ENCODE data around the gene CAPN13.
A peak's percentile ranks its signal among the peaks of the same experiment; 100 is the strongest.

Gene CAPN13

DNA sequence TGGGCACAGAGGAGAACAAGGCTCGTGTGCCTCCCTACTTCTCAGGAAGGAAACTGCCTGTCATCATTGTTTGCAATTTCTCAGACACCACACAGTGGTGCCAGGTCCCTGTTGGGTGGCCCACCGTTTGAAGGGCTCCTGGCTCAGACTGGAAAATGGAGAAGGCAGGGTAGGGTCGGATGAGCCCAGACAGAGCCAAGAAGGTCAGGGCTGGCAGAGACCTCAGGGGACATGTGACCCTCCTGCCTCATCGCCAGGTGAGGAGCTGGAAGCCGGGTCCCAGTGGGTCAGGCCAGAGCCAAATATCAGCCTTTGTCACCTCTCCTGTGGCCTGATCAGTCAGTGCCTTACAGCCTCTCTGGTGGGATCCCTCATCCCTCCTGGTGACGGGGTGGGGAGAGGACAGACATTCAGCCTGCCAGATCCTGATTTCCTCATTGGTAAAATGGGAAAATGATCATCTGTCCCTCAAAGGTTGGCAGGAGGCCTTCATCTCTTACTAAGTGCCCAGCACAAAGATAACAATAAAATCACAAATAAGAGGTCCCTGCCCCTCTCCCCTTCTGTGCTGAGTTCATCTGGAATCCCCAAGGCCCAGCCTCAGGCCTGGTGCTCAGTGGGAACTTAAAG is 117.6 kb downstream of the CAPN13 start:
- H3K4me3 ChIP-seq (ENCODE audit: low read depth, low read length) = no peak overlapping the region
- TF ChIP-seq CTCF (conservative IDR thresholded peaks at IDR 0.05; ENCODE audit: low read depth, low read length) = no peak
- no peak for DNase-seq (ENCODE audit: low read depth)

GRCh38 chr2:30688956-30689401 is 118.3 kb downstream of the CAPN13 start:
- DNase-seq (ENCODE audit: low read depth) = no peak
- TF ChIP-seq CTCF (conservative IDR thresholded peaks at IDR 0.05; ENCODE audit: low read depth, low read length) = no peak
- no peak overlapping the region for H3K4me3 ChIP-seq (ENCODE audit: low read depth, low read length)

DNA sequence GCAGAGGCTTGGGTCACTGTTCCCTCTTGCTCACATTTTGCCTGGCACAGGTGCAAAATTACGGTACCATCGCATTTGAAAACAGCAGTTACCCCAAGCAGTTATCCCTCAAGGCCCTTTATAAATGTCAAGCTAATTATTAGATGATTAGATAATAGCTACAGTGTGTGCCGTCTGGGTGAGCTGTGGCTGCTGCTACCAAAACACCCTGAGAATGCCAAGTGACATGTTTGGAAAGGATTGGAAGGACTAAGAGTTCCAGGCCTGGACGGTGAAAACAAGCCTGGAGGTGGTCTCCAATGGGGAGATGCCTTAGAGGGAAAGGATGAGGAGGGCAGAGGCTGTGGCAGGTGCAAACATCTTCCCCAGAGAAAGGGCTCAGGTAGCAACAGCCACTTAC is 120.6 kb downstream of the CAPN13 start:
- no peak for DNase-seq (ENCODE audit: low read depth)
- H3K4me3 ChIP-seq (ENCODE audit: low read depth, low read length) = no peak overlapping the region
- no peak for TF ChIP-seq CTCF (conservative IDR thresholded peaks at IDR 0.05; ENCODE audit: low read depth, low read length)

DNA sequence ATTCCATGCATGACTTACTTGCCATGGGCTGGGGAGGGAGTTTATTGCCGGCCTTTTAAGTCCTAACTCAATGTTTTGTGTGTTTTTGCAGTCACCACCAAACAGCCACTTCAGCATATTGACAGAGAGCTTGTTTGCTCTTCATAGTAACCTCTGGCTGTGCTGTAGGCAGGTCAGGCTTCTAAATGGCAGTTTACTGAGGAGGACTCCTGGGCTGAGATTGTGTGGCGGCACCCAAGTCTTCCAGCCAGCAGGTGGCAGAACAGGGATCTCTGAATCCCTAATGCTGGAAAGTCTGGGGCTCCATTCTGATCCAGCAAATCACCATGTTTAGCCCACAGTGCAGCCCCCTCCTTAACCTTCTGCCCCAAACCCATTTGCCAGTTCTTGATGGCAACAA is 121.2 kb downstream of the CAPN13 start:
- no peak for DNase-seq (ENCODE audit: low read depth)

GRCh38 chr2:30684996-30685395 is 122.2 kb downstream of the CAPN13 start:
- DNase-seq (ENCODE audit: low read depth) = no peak
- no peak overlapping the region for H3K4me3 ChIP-seq (ENCODE audit: low read depth, low read length)
- no peak for TF ChIP-seq CTCF (conservative IDR thresholded peaks at IDR 0.05; ENCODE audit: low read depth, low read length)

More for the DNA sequence above, 121.2 kb downstream of the CAPN13 start:
- H3K4me3 ChIP-seq (ENCODE audit: low read depth, low read length) = no peak overlapping the region
- peak; percentile 32 for TF ChIP-seq CTCF (conservative IDR thresholded peaks at IDR 0.05; ENCODE audit: low read depth, low read length)

DNA sequence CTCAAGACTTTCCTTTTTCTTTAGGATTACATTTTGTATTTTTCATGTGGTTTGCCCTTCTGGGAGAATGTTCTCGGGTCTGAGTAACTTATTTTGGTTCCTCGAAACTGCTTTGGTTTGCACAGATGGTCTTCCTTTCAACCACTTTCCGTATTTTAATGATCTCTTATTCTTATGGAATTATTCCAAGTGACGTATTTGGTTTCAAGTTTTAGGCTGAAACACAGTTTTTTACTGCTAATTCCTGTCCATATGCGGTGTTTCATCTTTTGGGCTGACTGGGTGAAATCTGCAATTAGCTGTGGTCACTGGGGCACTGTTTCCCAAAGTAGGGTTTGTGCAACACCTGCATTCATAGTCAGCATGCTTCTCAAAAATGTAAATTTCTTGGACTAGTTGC is 122.7 kb downstream of the CAPN13 start:
- DNase-seq (ENCODE audit: low read depth) = no peak
- no peak for TF ChIP-seq CTCF (conservative IDR thresholded peaks at IDR 0.05; ENCODE audit: low read depth, low read length)
- H3K4me3 ChIP-seq (ENCODE audit: low read depth, low read length) = no peak overlapping the region

- DNase-seq (ENCODE audit: low read depth) = no peak
- TF ChIP-seq CTCF (conservative IDR thresholded peaks at IDR 0.05; ENCODE audit: low read depth, low read length) = no peak
Observed at GRCh38 chr2:30684026-30684425, 123.2 kb downstream of the CAPN13 start.

More at GRCh38 chr2:30684026-30684425, 123.2 kb downstream of the CAPN13 start:
- no peak overlapping the region for H3K4me3 ChIP-seq (ENCODE audit: low read depth, low read length)

Data from choroid plexus epithelial cell (primary cell).